Chondrocyte (in vitro differentiated cells): ENCODE results near the gene GPR152. TPM values are rescaled to one million over a fixed set of nuclear protein-coding genes. Genes with fewer than 3 reads are reported as not detected.
A peak's percentile ranks its signal among the peaks of the same experiment; 100 is the strongest.

Experiments used
- DNase-seq: peaks from one replicate; pipeline ENCODE4 v3.0.0; 2021; ENCODE audit warnings: mixed read lengths, low spot score
- H3K27ac Mint-ChIP-seq: one replicate; pipeline ENCODE4 v1.8.0; 2021; ENCODE audit warnings: mild to moderate bottlenecking, moderate library complexity, mixed read lengths; ENCODE audit not compliant: unreplicated experiment
- H3K27me3 Mint-ChIP-seq: 2 replicates; pipeline ENCODE4 v1.8.0; 2021; ENCODE audit warnings: low read depth, mixed read lengths
- H3K36me3 Mint-ChIP-seq: 2 replicates; pipeline ENCODE4 v1.8.0; 2021; ENCODE audit warnings: low read depth, mixed read lengths
- H3K4me1 Mint-ChIP-seq: 2 replicates; pipeline ENCODE4 v1.8.0; 2021; ENCODE audit warnings: low read depth, mild to moderate bottlenecking, mixed read lengths
- H3K4me3 Mint-ChIP-seq: one replicate; pipeline ENCODE4 v1.8.0; 2021; ENCODE audit warnings: mild to moderate bottlenecking, moderate library complexity, mixed read lengths; ENCODE audit not compliant: unreplicated experiment
- H3K9me3 Mint-ChIP-seq: 2 replicates; pipeline ENCODE4 v1.8.0; 2021; ENCODE audit warnings: low read depth, mixed read lengths
- CTCF ChIP-seq: fragments of 200-600 bp; sonication (generic); IDR thresholded peaks from 2 replicates; pipeline ENCODE4 v1.5.0; 2021; ENCODE audit warnings: antibody characterized with exemption, mild to moderate bottlenecking, moderate library complexity
- total RNA-seq: library from RNA; stranded (reverse); gene quantifications from 3 replicates; pipeline ENCODE4 v1.2.1, GENCODE V29; 2021

Gene GPR152
- total RNA-seq, 1 donor from 2014 or later = not detected

GRCh38 chr11:67415501-67416304 lies 36.8 kb downstream of the GPR152 start, which contains the start of gene CARNS1:
CARNS1 (plus strand) TSS chr11:67415678; CDS start chr11:67416200, 522 bp downstream.
- Mint-ChIP-seq H3K27me3 (peaks cover 9% of the 10 kb centered on the region), H3K4me3 (peak within 1 kb of the TSS; percentile 56), H3K27ac (no peak within 1 kb of the TSS), H3K36me3 (peaks cover 1% of the 10 kb centered on the region), H3K9me3 (no peaks in the 10 kb centered on the region), H3K4me1 (peaks cover 13% of the 10 kb centered on the region)
- DNase-seq = no peak
- no peak for TF ChIP-seq CTCF

GRCh38 chr11:67413266-67413849 lies 39.2 kb downstream of the GPR152 start:
- peaks cover 11% of the 10 kb centered on the region for H3K27me3 Mint-ChIP-seq
- TF ChIP-seq CTCF = no peak
- H3K27ac Mint-ChIP-seq = no peak overlapping the region
- no peaks in the 10 kb centered on the region for H3K9me3 Mint-ChIP-seq
- no peak for DNase-seq
- H3K4me3 Mint-ChIP-seq = no peak overlapping the region
- peaks cover 1% of the 10 kb centered on the region for H3K36me3 Mint-ChIP-seq
- H3K4me1 Mint-ChIP-seq = peaks cover 13% of the 10 kb centered on the region

GRCh38 chr11:67412495-67413179 lies 39.9 kb downstream of the GPR152 start:
- DNase-seq = no peak
- H3K4me1 Mint-ChIP-seq = peaks cover 13% of the 10 kb centered on the region
- H3K36me3 Mint-ChIP-seq = peaks cover 1% of the 10 kb centered on the region
- no peaks in the 10 kb centered on the region for H3K9me3 Mint-ChIP-seq
- no peak overlapping the region for H3K27ac Mint-ChIP-seq
- H3K4me3 Mint-ChIP-seq = no peak overlapping the region
- H3K27me3 Mint-ChIP-seq = peaks cover 11% of the 10 kb centered on the region
- no peak for TF ChIP-seq CTCF

- Mint-ChIP-seq H3K4me3 (no peak overlapping the region), H3K4me1 (peaks cover 9% of the 10 kb centered on the region), H3K27ac (no peak overlapping the region), H3K27me3 (peaks cover 11% of the 10 kb centered on the region), H3K9me3 (no peaks in the 10 kb centered on the region), H3K36me3 (peaks cover 1% of the 10 kb centered on the region)
- no peak for TF ChIP-seq CTCF
- no peak for DNase-seq
Measured at GRCh38 chr11:67411785-67412152, 40.8 kb downstream of the GPR152 start.
